ENCODE results near the gene HTR2C.

- no peak for TF ChIP-seq TAF1 (IDR thresholded peaks at IDR 0.05; ENCODE audit: borderline replicate concordance, low read depth, low read length)
- TF ChIP-seq POLR2AphosphoS5 (IDR thresholded peaks at IDR 0.05; ENCODE audit: low read depth, low read length): no peak
These were observed 573 bp downstream of the HTR2C start for GRCh38 chrX:114584375-114584943.

Measured in GM12892 (cell line).